ENCODE measurements around the gene RGPD3. TPM values are rescaled to one million over a fixed set of nuclear protein-coding genes. Genes with fewer than 3 reads are reported as not detected.

RGPD3 gene
- total and polyA plus RNA-seq, 8 donors: 0.08 to 0.16 (median 0.10) TPM; not detected in 2

- Histone ChIP-seq H3K4me3 (no peak overlapping the region), H3K4me1 (peaks cover 0 to 6% (median 4%) of the 10 kb centered on the region in 3 donors), H3K27me3 (no peaks in the 10 kb centered on the region), H3K27ac (no peak overlapping the region), H3K36me3 (no peaks in the 10 kb centered on the region), H3K9me3 (no peaks in the 10 kb centered on the region)
- no peak for TF ChIP-seq CTCF (IDR thresholded peaks at IDR 0.05)
- intact Hi-C loops (cut with DNase I): no loop called here
- ATAC-seq (no peak), FAIRE-seq (no peak), DNase-seq (no peak)
- WGBS, 2 donors: 44 to 49% methylated on average over 6 of the region's 6 CpGs
Observed at GRCh38 chr2:106358521-106358920, 109.7 kb downstream of the RGPD3 start.

GRCh38 chr2:106358081-106358480 lies 110.1 kb downstream of the RGPD3 start:
- TF ChIP-seq CTCF (IDR thresholded peaks at IDR 0.05): no peak
- H3K27ac ChIP-seq: no peak overlapping the region
- no peak overlapping the region for H3K4me3 ChIP-seq
- 87 to 90% methylated on average over 5 of the region's 5 CpGs for WGBS, 2 donors
- peaks cover 0 to 6% (median 4%) of the 10 kb centered on the region in 3 donors for H3K4me1 ChIP-seq
- DNase-seq (no peak), FAIRE-seq (no peak), ATAC-seq (no peak)
- no peaks in the 10 kb centered on the region for H3K27me3 ChIP-seq
- H3K9me3 ChIP-seq: no peaks in the 10 kb centered on the region
- H3K36me3 ChIP-seq: no peaks in the 10 kb centered on the region
- intact Hi-C loops (cut with DNase I): no loop called here

- H3K4me3 ChIP-seq: no peak overlapping the region
- no peak for FAIRE-seq
- peaks cover 0 to 6% (median 4%) of the 10 kb centered on the region in 3 donors for H3K4me1 ChIP-seq
- H3K27me3 ChIP-seq: no peaks in the 10 kb centered on the region
- ATAC-seq: peak; percentile 50 to 94 (median 66)
- no peaks in the 10 kb centered on the region for H3K36me3 ChIP-seq
- intact Hi-C loops (cut with DNase I): no loop called here
- 16 to 19% methylated on average over 2 of the region's 2 CpGs for WGBS, 2 donors
- H3K9me3 ChIP-seq: no peaks in the 10 kb centered on the region
- DNase-seq: no peak
- no peak for TF ChIP-seq CTCF (IDR thresholded peaks at IDR 0.05)
- H3K27ac ChIP-seq: no peak overlapping the region
Observed at GRCh38 chr2:106356291-106356690, 111.9 kb downstream of the RGPD3 start.

- intact Hi-C loops (cut with DNase I): no loop called here
Observed at GRCh38 chr2:106353676-106354075, 114.5 kb downstream of the RGPD3 start.

More at GRCh38 chr2:106353676-106354075, 114.5 kb downstream of the RGPD3 start:
- no peaks in the 10 kb centered on the region for H3K36me3 ChIP-seq
- H3K9me3 ChIP-seq: no peaks in the 10 kb centered on the region
- no peak for FAIRE-seq
- ATAC-seq: no peak
- WGBS, 2 donors: 82 to 92% methylated on average over 5 of the region's 5 CpGs
- H3K27me3 ChIP-seq: no peaks in the 10 kb centered on the region
- TF ChIP-seq CTCF (IDR thresholded peaks at IDR 0.05): no peak
- no peak overlapping the region for H3K27ac ChIP-seq
- H3K4me3 ChIP-seq: no peak overlapping the region
- no peak for DNase-seq
- H3K4me1 ChIP-seq: peaks cover 0 to 6% (median 4%) of the 10 kb centered on the region in 3 donors

All from pancreas (tissue), 10 donors.